Bone marrow (tissue), 2 donors: ENCODE data around the gene LRRC14B.
"Not testable (repeated sequence)": the region's sequence is repeated elsewhere in the genome, so short reads cannot be mapped to it uniquely, and the experiment has no call there.

Source experiments
- DNase-seq, 2 donors: peaks; one replicate each; lab custom pipeline; 2025; lab: John Stamatoyannopoulos, UW

The LRRC14B gene

DNA sequence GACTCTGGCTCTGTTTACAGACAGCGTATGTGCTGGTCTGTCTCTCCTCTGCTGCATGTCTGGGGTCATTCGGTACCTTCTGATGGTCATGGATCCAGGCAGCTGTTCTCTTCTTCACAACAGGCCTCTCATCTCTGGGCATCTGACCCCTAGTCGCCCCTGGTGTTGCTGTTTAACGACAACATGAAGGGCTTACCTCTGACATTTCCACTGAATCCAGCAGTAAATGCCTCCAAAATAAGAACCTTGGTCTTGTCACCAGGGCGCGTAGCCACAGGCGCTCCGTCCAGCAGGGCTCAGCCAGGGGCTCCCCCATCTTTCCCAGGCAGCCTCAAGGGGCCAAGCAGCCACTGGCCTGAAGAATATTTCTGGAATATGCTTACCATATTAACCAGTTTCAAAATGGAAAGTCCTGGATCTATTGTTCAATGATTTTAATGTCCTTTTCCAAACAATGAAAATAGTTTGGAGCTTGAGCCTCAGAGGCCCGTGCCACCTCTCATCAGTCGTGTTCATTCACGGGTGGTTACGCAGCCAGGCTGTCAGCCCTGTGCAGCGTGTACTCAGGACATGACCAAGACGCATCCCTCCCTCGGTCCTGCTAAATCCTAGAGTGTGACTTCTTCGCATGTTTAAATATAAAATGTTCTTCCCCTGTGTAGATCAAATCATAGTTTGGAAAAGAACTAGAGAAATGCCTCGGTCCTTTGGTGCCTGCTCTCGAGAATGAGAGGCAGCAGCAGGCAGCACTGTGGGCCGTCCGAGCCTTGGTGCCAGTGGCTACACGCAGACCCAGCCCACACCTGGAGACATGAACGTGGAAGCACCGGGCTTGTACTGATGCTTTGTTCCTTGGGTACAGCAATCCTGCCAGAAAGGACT is 30.1 kb upstream of the LRRC14B start:
- no peak for DNase-seq

DNA sequence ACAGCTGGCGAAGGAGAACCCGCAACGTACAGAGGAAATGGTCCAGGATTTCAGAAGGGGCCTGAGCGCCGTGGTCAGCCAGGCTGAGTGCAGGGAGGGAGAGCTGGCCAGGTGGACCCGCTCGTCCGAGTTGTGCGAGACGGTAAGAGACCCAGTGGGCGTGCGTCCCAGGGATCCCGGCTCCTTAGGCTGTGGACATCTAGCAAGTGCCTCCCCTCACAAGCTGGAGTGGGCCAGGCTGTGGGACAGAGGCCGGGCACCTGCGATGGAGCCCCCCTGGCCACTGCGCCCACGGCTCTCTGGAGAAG is 29.5 kb upstream of the LRRC14B start:
- DNase-seq: no peak

DNA sequence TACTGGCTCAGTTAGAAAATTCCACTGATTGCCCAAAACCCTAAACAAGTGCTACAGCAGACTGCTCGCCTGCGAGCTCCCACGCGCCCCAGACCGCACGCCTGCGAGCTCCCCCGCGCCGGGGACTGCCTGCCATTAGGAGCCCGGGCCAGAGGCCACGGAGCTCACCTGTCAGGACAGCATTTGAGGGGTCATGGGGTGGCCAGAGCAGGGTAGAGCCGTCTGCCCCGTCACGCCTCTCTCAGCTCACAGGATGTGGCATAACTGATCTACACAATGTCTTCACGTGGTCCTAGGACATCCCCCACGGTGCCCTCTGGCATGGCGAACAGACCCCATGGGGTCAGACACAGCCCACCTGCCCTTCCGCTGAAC is 29.1 kb upstream of the LRRC14B start:
- DNase-seq: no peak

DNA sequence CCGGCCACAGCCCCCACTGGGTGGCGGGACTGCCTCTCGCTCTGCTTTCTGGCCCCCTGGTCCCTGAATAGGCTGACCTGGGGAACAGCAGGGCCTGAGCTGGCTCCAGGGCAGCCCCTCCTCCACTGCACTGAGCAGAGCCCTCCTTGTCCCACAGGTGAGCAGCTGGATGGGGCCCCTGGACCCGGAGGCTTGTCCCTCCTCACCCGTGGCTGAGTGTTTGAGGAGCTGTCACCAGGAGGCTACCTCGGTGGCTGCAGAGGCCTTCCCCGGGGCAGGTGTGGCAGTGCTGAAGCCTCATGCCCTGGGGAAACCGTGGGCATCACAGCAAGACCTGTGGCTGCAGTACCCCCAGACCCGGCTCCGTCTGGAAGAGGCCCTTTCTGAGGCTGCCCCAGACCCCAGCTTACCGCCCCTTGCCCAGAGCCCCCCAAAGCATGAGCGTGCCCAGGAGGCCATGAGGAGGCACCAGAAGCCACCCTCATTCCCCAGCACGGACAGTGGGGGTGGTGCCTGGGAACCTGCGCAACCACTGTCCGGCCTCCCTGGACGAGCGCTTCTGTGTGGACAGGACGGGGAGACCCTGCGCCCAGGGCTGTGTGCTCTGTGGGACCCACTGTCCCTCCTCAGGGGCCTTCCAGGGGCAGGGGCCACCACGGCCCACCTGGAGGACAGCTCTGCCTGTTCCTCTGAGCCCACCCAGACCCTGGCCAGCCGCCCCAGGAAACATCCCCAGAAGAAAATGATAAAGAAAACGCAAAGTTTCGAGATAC is 28.5 kb upstream of the LRRC14B start:
- no peak for DNase-seq

DNA sequence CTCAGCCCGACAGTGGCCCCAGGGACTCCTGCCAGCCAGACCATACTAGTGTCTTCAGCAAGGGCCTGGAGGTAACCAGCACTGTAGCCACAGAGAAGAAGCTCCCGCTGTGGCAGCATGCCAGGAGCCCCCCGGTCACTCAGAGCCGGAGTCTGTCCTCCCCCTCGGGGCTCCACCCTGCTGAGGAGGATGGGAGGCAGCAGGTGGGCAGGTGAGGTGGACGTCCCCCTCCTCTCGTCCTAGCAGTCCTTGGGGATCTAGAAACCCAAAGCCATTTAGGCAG is 28.0 kb upstream of the LRRC14B start:
- no peak for DNase-seq

DNA sequence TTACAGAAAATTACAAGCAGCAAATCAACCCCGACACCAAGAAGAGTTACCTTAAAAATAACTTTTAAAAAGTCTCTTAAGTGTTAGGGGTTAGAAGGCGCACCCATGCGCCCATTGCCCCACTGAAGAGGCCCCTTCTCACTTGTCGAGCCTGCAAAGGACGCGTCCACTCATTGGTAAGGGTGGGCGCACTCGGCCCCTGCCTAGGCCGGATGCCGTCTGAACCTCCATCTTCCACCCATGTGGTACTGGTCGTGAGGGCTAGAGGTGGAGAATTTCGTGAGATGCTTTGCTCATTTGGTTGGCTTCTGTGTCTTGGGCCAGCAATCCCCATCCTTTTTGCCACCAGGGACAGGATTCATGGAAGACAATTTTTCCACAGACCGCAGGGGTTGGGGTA is 27.5 kb upstream of the LRRC14B start:
- DNase-seq: no peak

DNA sequence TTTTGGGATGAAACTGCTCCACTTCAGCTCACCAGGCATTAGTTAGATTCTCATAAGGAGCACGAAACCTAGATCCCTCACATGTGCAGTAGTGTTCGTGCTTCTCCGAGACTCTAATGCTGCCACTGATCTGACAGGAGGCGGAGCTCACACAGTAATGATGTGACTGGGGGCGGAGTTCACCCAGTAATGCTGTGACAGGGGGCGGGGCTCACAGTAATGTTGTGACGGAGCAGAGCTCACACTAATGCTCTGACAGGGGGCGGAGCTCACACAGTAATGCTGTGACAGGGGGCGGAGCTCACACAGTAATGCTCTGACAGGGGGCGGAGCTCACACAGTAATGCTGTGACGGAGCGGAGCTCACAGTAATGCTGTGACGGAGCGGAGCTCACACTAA is 27.1 kb upstream of the LRRC14B start:
- no peak for DNase-seq

DNA sequence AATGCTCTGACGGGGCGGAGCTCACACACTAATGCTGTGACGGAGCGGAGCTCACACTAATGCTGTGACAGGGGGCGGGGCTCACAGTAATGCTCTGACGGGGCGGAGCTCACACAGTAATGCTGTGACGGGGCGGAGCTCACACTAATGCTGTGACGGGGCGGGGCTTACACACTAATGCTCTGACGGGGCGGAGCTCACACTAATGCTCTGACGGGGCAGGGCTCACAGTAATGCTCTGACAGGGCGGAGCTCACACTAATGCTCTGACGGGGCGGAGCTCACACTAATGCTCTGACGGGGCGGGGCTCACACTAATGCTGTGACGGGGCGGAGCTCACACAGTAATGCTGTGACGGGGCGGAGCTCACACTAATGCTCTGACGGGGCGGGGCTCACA is 26.5 kb upstream of the LRRC14B start:
- not testable (repeated sequence) for DNase-seq

DNA sequence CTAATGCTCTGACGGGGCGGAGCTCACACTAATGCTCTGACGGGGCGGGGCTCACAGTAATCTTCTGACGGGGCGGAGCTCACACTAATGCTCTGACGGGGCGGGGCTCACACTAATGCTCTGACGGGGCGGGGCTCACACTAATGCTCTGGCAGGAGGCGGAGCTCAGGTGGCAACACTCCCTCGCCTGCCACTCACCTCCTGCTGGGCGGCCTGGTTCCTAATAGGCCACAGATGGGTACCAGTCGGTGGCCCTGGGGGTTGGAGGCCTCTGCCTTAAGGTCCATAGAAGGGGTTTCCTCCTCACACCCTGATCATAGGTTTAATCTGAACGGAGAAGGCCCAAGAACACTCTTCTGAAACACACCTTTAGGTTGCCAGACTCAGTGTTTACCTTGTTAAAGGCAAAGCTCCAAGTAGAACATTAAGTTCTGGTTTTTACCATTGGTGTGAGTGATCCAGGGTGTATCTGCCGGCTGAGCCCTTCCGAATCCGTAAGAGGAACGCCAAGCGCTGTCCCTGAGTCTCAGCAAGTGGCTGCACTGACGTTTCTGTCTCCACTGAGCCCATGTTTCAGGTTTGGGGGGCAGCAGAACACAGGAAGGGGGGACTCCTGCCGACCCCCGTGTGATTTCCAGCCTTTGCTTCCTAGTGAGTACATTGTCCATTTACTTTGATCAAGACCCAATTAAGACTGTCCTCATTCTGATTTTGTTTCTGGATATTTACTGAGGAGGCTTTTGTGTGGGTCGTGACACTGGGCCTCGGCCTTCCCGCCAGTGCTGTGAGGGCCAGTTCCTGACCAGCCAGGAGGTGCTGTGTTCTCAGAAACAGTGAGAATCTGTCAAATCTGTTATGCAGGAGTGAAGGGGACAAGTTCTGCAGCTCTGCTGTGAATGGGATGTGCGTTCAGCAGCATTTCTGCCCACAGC is 24.6 kb upstream of the LRRC14B start:
- DNase-seq: no peak

DNA sequence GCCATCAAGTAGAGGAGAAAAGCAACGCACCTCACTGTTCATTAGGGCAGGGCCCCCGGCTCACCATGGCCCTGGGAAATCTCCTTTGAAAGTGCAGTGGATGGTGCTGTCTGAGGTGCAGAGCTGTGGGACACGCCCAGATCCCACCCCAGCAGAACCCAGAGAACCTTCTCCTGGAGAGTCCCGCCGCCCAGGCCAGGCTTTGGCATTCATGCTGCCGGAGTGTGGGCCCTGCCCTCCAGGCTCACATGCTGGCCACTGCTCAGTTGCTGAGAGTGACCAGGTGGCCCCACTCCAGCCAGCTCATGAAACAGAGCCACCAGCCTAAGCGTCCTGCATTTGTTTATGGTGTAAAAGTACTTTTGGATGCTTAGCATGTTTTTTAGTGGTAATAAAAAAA is 23.8 kb upstream of the LRRC14B start:
- DNase-seq: no peak

DNA sequence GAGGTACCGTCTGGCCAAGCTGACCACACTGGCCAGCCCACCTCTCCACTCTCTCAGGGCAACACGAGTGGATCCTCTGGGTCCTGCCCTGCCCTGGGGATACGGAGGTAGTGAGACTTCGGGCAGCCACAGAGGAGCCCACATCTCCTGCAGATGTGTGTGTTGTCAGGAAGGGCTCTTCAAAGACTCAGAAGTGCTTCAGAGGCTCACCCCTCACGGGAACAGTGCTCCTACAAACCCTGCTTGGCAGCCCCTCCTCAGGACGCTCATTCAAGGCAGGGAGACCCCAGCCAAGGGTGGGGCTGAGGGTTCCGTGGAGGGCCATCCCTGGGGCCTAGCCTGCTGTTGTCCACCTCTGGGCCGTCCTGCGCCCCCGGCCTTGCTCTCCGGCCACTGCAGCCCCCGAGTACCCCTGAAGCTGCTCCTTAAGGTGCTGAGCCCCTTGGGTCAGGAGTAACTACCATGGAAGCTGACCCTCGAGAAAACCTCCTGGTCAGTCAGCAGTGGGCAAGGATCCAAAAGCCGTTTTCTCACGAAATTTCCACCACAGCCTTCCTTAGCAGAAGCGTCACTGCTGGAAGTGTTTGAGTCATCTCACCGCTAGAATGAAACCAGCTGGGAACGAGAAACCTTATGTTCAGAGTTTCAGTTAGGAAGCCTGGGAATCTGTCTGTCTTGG is 23.2 kb upstream of the LRRC14B start:
- no peak for DNase-seq

DNA sequence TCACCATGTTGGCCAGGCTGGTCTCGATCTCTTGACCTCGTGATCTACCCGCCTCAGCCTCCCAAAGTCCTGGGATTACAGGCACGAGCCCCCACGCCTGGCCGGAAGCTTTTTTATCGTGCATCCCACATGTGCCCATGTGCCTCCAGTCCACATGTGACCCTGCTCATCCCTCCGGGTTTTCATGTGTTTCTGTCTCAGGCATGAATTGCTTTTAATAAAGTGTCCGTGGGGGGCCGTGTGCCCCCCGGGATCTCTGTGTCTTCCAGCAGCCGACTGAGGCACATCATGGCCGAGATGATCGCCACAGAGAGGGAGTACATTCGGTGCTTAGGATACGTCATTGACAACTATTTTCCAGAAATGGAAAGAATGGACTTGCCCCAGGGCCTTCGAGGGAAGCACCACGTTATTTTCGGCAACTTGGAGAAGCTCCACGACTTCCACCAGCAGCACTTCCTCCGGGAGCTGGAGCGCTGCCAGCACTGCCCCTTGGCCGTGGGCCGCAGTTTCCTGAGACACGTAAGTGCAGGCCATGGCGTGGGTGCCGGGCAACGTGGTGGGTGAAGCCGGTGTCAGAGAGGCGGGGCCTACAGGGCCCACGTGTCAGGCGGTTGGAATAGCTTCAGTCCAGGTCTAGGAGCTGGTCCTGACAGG is 22.1 kb upstream of the LRRC14B start:
- DNase-seq: no peak

DNA sequence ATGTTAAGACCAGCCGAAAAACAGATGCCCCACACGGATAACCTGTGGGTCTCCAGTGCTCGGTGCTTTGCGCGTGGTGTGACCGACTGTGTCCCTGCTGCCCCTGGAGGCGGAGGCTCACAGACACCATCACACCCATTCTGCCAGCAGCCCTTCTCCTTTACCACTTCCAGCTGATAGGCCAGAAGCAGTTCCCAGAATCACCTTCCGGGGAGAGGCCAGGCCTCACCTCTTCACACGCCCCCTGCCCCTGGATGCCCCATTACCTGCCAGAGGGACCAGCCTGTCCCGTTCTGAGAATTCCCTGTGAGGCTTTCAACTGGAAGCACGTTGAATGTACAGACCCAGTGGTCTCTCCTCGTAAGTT is 21.6 kb upstream of the LRRC14B start:
- DNase-seq: no peak

DNA sequence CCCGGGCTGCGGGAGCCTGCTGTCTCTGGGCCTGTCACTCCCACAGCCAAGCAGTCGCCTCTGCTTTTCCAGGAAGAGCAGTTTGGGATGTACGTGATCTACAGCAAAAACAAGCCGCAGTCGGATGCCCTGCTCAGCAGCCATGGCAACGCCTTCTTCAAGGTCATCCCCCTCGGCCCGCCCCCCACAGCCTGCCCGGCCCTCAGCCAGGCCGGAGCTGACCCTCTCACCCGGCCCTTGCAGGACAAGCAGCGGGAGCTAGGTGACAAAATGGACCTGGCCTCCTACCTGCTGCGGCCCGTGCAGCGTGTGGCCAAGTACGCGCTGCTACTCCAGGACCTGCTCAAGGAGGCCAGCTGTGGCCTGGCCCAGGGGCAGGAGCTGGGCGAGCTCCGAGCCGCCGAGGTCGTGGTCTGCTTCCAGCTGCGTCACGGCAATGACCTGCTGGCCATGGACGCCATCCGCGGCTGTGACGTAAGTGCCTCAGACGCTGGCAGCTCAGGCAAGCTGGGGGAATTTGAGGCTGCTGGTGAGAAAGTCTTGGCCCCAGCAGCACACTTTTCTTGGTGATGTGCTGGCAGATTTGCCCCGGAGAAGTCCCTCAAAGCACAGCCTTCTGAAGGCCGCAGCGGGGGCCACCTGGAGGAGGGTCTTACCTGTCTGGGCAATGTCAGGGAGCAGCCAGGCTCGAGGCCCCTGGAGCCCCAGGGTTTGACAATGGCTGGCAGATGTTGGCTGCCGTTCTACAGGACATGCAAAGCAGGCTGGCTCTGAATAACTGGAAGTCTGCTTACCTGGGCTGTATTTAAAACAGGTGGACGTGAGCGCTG is 20.1 kb upstream of the LRRC14B start:
- no peak for DNase-seq

DNA sequence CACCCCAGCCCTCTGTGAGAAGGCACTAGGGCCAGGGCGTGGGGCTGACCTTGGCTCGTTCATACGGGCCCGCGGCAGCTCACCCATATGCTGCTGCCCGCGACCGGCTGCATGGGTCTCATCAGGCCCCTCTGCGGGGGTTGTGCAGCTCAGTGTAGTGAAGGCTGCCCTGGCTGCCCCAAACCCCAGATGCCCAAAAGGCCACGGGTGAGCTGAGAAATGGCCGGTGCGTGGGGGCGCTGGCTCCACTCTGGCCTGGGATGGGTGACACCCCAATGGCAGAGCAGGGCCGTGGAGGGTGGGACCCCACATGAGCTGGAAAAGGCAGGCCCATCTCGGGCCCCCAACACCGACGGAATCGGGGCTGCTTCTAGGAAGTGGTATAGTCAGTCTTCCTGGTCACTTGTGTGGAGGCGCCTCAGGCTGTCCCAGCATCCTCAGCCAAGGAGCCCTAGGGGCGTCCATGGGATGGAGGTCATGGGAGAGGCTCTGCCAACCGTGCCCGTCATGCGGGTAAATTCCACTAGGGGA is 19.4 kb upstream of the LRRC14B start:
- no peak for DNase-seq

DNA sequence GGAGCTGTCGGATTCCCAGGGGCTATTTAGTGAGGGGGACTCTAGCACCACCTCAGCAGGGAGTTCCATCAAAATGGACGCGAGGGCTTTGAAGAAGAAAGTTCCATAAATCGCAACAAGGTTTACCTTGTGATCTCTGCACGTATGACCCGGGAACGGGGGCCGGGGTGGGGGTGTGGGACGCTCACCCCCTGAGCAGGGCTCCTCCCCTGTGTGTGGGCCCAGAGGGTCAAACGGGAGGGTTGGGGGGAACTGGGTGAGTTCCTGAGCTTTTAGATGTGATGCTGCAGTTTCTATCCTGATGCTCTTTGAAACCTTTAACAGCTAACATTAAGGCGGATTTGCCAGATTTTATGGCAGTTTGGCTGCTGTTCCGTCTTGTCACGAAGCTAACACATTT is 18.9 kb upstream of the LRRC14B start:
- no peak for DNase-seq

DNA sequence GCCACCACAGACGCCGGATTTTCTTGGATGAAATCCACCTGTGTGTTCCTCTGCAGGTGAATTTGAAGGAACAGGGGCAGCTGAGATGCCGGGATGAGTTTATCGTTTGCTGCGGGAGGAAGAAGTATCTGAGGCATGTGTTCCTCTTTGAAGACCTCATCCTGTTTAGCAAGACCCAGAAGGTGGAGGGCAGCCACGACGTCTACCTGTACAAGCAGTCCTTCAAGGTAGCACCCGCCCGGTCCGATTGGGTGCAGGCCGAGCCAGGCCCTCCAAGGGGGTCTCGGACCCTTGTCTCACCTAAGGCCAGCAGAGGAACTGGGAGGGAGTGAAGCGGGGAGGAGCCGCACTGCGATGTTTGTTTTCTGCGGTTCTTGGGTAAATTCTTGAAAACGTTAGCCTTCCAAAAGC is 18.4 kb upstream of the LRRC14B start:
- DNase-seq: no peak

DNA sequence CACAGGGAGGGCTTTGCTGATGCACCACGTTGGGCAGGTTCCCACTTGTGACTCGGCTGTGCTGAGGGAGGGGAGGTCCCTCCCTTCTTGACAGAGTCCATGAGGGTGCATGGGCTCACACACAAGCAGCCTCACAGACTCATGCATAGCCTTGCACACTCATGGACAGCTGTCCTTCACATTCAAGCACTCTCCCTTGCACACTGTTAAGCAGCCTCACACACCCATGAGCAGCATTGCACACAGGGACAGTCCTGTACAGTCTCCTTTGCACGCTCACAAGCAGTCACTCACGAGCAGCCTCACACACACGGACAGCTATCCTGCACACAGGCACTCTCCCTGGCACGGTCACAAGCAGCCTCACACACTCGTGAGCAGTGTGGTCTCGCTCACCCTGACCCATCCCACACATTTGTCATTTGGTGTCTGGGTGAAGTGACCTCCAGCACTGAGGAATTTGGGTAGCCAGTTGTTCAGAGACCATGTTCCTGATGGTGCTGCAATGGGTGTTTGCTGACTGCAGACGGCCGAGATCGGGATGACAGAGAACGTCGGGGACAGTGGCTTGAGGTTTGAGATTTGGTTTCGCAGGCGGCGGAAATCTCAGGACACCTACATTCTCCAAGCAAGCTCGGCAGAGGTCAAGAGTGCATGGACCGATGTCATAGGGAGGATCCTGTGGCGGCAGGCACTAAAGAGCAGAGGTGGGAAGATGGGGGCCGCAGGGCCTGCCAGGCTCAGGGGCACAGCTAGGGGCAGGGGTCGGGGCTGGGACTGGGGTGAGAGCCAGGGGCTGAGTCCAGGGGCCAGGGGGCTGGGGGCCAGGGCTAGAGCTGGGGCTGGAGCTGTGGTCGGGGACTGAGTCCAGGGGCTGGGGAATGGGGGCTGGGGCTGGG is 17.7 kb upstream of the LRRC14B start:
- DNase-seq: no peak

DNA sequence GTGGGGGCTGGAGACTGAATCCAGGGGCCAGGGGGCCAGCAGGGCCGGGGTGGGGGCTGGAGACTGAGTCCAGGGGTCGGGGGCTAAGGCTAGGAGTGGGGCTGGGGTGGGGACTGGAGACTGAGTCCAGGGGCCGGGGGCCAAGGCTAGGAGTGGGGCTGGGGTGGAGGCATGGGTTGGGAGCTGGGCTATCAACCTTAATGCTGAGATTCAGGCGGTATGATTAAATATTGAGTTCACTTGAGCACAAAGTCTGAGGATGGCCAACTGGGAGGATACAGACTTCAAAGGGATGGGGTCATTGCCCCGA is 17.0 kb upstream of the LRRC14B start:
- no peak for DNase-seq
